ENCODE measurements around the gene TIMM10.

Gene TIMM10

DNA sequence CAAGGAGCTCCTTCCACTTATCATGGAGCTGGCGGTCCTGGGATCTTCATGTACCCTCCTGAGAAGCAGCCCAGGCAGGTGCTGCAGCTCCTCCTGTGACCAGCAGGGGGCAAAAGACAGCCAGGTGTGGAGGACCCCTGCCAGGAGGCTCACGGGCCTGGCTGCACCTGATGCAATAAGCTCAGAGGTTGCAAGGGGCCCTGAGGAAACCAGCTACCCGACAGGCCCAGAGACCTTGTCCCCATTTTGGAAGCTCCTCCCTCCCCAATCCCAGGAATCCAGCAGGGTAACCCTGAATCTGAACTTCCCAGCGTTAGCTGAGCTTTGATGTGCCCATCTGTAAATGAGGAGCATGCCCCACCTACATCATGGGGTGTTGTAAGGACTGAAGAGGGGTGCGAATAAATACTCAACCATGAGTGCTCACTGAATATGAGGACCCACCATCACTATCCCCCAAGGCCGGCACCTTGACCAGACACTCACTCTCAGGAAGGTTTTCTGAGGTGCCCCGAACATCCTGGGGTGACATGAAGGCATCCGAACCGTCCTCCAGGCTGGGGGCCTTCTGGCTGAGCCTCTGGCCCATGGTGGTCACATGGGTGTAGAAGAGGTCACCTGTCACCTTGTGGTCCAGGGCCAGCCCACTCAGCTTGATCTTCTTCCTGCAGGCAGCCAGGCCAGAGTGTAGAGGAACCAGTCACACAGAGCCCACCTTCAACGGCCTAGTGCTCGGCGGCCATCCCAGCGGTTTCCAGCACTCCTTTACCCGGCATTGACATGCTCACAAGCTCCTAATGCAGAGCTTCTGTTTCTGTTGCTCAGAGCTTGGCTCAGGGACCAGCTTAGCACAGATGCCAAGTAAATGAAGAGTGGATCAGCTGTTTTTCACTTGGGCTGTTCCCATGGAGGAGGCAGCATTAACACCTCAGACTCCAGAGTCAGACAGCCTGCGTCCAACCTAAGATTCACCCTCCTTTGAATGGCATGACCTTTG, 36.7 kb downstream of the TIMM10 start:
- Histone ChIP-seq H3K27me3 (no peaks in the 10 kb centered on the region), H3K4me3 (ENCODE audit: low read depth, low read length) (no peak overlapping the region), H3K4me1 (no peaks in the 10 kb centered on the region), H3K9me3 (no peaks in the 10 kb centered on the region), H3K36me3 (no peaks in the 10 kb centered on the region)
- TF ChIP-seq, protein P1, sequence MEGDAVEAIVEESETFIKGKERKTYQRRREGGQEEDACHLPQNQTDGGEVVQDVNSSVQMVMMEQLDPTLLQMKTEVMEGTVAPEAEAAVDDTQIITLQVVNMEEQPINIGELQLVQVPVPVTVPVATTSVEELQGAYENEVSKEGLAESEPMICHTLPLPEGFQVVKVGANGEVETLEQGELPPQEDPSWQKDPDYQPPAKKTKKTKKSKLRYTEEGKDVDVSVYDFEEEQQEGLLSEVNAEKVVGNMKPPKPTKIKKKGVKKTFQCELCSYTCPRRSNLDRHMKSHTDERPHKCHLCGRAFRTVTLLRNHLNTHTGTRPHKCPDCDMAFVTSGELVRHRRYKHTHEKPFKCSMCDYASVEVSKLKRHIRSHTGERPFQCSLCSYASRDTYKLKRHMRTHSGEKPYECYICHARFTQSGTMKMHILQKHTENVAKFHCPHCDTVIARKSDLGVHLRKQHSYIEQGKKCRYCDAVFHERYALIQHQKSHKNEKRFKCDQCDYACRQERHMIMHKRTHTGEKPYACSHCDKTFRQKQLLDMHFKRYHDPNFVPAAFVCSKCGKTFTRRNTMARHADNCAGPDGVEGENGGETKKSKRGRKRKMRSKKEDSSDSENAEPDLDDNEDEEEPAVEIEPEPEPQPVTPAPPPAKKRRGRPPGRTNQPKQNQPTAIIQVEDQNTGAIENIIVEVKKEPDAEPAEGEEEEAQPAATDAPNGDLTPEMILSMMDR (IDR thresholded peaks at IDR 0.05; ENCODE audit: low read depth, low read length) = peak; percentile 70
- peak; percentile 41 for DNase-seq

DNA sequence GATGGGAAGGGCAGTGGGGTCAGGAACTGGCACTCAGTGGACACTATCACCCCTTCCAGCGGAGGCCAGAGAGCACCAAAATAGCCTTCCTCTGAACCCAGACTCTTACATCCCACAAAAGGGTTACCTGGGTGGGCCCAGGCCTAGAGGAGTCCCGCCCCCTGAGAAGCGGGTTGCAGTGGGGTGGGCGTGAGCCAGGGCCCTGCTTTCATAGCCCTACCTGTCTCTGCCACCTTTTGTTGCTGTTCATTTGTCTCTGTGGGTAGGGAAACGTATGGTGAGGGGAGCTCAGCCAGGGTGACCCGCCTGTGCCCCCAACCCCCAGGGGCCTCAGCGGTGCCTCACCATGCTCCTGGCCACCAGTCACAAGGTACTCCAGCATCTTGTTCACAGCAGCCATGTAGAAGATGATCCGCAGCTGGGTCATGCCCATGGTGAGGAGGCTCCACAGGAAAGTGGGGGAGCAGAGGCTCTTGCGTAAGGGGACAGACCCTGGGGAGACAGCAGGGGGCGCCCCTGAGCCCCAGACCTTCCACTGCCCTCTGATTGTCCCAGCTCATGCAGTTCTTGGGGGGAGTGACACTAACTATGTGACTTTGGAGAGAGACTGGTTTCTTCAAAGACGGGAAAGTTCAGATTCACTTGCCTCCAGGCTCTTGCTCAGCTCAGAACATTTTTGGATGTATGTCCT, 39.0 kb downstream of the TIMM10 start:
- no peaks in the 10 kb centered on the region for H3K4me1 ChIP-seq

DNA sequence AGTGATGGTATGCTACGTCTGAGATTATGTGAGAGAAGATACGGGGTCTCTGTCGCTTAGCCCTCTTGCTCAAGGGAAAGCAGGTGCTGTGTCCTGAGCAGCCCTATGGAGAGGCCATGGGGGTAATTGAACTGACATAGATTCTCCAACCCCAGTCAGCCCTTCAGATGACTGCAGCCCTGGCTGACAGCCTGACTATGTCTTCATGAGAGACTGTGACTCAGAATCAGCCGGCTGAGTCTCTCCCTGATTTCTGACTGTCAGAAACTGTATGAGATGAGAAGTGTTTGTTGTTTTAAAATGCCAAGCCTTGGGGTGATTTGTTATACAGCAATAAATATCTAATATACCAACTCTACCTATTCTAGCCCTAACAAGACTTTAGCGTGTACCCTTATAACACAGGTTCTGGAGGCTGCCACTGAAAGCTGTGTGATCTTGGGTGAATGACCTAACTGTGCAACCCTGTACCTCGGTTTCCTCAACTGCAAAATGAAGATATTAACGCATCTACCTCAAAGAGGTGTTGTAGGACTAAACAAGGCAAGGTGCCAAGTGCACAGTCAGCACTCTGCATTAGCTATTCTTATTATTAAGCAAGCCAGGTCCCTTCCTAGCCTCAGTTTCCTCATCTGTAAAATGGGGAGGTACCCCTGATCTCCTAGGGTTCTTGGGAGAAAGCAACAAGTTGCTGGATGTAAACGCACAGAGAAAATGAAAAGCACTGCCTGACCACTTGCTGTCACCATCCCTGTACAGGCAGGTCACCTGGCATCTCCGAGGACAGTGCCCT, 39.9 kb downstream of the TIMM10 start:
- DNase-seq = no peak
- Histone ChIP-seq H3K4me1 (no peaks in the 10 kb centered on the region), H3K4me3 (ENCODE audit: low read depth, low read length) (no peak overlapping the region), H3K27me3 (no peaks in the 10 kb centered on the region), H3K36me3 (no peaks in the 10 kb centered on the region), H3K9me3 (no peaks in the 10 kb centered on the region)
- TF ChIP-seq, protein P1 (IDR thresholded peaks at IDR 0.05; ENCODE audit: low read depth, low read length) = no peak

More for the DNA sequence above, 39.0 kb downstream of the TIMM10 start:
- Histone ChIP-seq H3K9me3 (no peaks in the 10 kb centered on the region), H3K36me3 (no peaks in the 10 kb centered on the region), H3K4me3 (ENCODE audit: low read depth, low read length) (no peak overlapping the region), H3K27me3 (no peaks in the 10 kb centered on the region)
- DNase-seq = peak; percentile 32
- TF ChIP-seq, protein P1 (IDR thresholded peaks at IDR 0.05; ENCODE audit: low read depth, low read length) = peak; percentile 57

DNA sequence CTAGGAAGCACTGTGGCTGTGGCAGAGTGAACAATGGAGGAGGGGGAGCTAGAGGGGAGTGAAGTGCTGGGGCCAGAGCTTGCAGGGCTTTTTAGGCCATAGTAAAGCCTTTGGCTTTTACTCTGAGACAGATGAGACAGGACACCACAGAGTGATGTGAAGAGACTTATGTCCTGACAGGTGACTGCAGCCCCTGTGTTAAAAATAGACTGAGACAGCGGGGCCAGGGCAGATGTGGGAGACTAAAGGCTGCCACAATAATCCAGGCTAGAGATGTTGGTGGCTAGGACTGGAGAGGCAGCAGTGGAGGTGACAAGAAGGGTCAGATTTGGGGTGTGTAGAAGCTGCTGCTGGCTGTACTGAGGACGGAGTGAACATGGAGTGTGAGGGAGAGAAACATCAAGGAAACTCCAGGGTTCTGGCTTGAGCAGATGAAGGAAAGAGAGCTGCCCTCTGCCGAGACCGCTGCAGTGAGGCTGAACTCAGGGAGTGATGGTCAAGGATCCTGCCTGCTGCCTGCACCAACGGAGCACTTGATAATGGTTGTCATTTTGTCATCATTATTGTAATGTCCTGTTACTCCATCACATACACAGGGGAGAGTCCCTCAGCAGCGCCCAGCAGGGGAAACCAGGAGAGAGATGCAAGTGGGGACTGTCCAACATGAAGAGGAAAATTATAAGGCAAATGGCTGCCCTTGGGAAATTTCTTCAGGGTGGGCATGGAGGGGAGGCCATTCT, 42.5 kb downstream of the TIMM10 start:
- H3K27me3 ChIP-seq = no peaks in the 10 kb centered on the region
- H3K36me3 ChIP-seq = no peaks in the 10 kb centered on the region
- no peaks in the 10 kb centered on the region; the same call in 1 of the 2 replicates for H3K4me1 ChIP-seq
- no peak overlapping the region for H3K4me3 ChIP-seq (ENCODE audit: low read depth, low read length)
- TF ChIP-seq, protein P1 (IDR thresholded peaks at IDR 0.05; ENCODE audit: low read depth, low read length) = no peak
- H3K9me3 ChIP-seq = no peaks in the 10 kb centered on the region
- DNase-seq = no peak

DNA sequence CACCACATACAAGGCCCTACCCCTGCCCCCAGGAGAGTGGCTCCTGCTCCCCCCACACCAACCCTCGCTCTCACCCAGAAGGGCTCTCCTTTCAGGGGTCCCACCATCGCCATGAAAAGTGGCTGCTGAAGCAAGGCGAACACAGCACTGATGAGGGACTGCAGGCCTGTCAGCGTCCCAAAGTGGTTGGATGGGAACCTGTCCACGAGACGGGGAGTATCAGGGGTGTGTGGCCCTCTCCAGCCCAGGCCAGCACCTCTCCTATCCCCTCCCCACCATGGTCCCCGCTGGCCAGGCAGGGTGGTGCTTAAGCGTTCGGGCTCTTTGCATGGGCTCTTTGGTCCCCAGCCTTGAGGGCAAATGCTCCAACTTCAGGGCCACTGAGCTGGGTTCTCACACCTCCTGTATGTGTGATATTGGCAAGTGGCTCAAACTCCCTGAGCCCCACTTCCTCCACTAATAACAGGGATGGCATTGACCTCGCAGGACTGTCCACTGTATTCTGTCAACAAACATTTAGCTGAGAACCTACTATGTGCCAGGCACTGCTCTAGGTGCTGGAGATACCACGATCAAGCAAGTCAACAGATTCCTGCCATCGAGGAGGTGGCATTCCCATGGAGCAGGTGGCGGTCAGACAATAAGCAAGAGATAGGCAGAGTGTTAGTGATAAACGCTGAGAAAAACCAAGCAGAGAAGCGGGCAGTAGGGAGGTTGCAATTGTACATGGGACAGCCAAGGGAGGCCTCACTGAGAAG, 43.4 kb downstream of the TIMM10 start:
- no peak for DNase-seq

More for the DNA sequence above, 43.4 kb downstream of the TIMM10 start:
- Histone ChIP-seq H3K4me3 (ENCODE audit: low read depth, low read length) (no peak overlapping the region), H3K27me3 (no peaks in the 10 kb centered on the region), H3K4me1 (no peaks in the 10 kb centered on the region; the same call in 1 of the 2 replicates), H3K36me3 (no peaks in the 10 kb centered on the region), H3K9me3 (no peaks in the 10 kb centered on the region)
- TF ChIP-seq, protein P1 (IDR thresholded peaks at IDR 0.05; ENCODE audit: low read depth, low read length) = no peak

All from BE2C (cell line).